H1 (cell line): Measurements from ENCODE around the gene PLIN1. TPM values are rescaled to one million over a fixed set of nuclear protein-coding genes. Genes with fewer than 3 reads are reported as not detected.

Experiments used
- CTCF ChIA-PET: fragments of 300-600 bp; sonication (Branson Sonifier 250); formaldehyde crosslinking; loops from one replicate; lab custom pipeline; 2021; ENCODE audit not compliant: partially characterized antibody; lab: Charles Lee
- POLR2A ChIA-PET: fragments of 300-600 bp; sonication (Branson Sonifier 250); formaldehyde crosslinking; loops from one replicate; lab custom pipeline; 2021; ENCODE audit warnings: inconsistent platforms; ENCODE audit not compliant: partially characterized antibody; lab: Charles Lee
- DNase-seq, 2 experiments: peaks; one replicate each; pipeline versions ENCODE4 v3.0.0 to v3.0.0-alpha.2; 2010 to 2022; ENCODE audit warnings: low spot score in 2 of 2, low read depth in 1 of 2, mixed read lengths in 1 of 2
- FAIRE-seq: peaks from 2 replicates; lab custom pipeline; 2011; peaks lifted over from hg19 to GRCh38; lab: Jason Lieb, UNC
- H2AFZ ChIP-seq: 2 replicates; pipeline ENCODE4 v1.8.1; 2012; ENCODE audit warnings: low read length, inconsistent platforms
- H2AK5ac ChIP-seq: 2 replicates; pipeline ENCODE4 v1.6.1; 2013; ENCODE audit warnings: low read depth, low read length
- H2BK120ac ChIP-seq: replicated peaks from 2 replicates; pipeline ENCODE3; 2013; ENCODE audit warnings: low read depth, low read length, inconsistent platforms
- H2BK12ac ChIP-seq: 2 replicates; pipeline ENCODE4 v1.6.1; 2013; ENCODE audit warnings: low read depth, low read length
- H2BK15ac ChIP-seq: 2 replicates; pipeline ENCODE4 v1.6.1; 2013; ENCODE audit warnings: low read length
- H2BK20ac ChIP-seq: 2 replicates; pipeline ENCODE4 v1.6.1; 2013; ENCODE audit warnings: low read length
- H2BK5ac ChIP-seq: 2 replicates; pipeline ENCODE4 v1.6.1; 2013; ENCODE audit warnings: low read depth, low read length
- H3K14ac ChIP-seq: 2 replicates; pipeline ENCODE4 v1.6.1; 2013; ENCODE audit warnings: inconsistent platforms; ENCODE audit not compliant: insufficient read length
- H3K18ac ChIP-seq: 2 replicates; pipeline ENCODE4 v1.6.1; 2013; ENCODE audit warnings: low read length; ENCODE audit errors: extremely low read depth
- H3K23ac ChIP-seq: 2 replicates; pipeline ENCODE4 v1.6.1; 2013; ENCODE audit warnings: inconsistent platforms; ENCODE audit not compliant: insufficient read length
- H3K23me2 ChIP-seq: 2 replicates; pipeline ENCODE4 v1.6.1; 2013; ENCODE audit warnings: low read depth, low read length
- H3K27ac ChIP-seq: 2 replicates; pipeline ENCODE4 v1.6.1; 2011; ENCODE audit warnings: low read depth, low read length, inconsistent platforms
- H3K27me3 ChIP-seq, 4 experiments: replicated peaks in 1 of 4; 1 replicate in 1 of 4; 2 replicates in 3 of 4; pipeline versions ENCODE4 v1.6.1 to v1.8.1; 2011 to 2013; ENCODE audit warnings: low read length in 3 of 4, mild to moderate bottlenecking in 3 of 4, inconsistent platforms in 2 of 4, mixed read lengths in 2 of 4, moderate library complexity in 1 of 4; ENCODE audit not compliant: control insufficient read depth in 3 of 4, insufficient read depth in 3 of 4; ENCODE audit errors: extremely low read depth in 1 of 4
- H3K36me3 ChIP-seq, 4 experiments: 2 replicates each; pipeline versions ENCODE4 v1.6.1 to v1.8.1; 2011 to 2013; ENCODE audit warnings: mild to moderate bottlenecking in 4 of 4, low read length in 3 of 4, moderate library complexity in 2 of 4, control low read depth in 1 of 4, inconsistent platforms in 1 of 4; ENCODE audit not compliant: insufficient read depth in 4 of 4, control insufficient read depth in 2 of 4
- H3K4ac ChIP-seq: replicated peaks from 2 replicates; pipeline ENCODE3; 2013; ENCODE audit warnings: low read length, low read depth, mixed read lengths, inconsistent platforms; ENCODE audit not compliant: insufficient read length
- H3K4me1 ChIP-seq, 4 experiments: replicated peaks in 1 of 4; 1 replicate in 1 of 4; 2 replicates in 3 of 4; pipeline versions ENCODE4 v1.6.1 to v1.8.1; 2011 to 2013; ENCODE audit warnings: low read length in 3 of 4, inconsistent platforms in 2 of 4, mixed read lengths in 1 of 4; ENCODE audit not compliant: insufficient read depth in 4 of 4, control insufficient read depth in 3 of 4
- H3K4me2 ChIP-seq, 2 experiments: 2 replicates each; pipeline versions ENCODE4 v1.6.1 to v1.8.1; 2011 to 2013; ENCODE audit warnings: low read depth in 2 of 2, low read length in 2 of 2, control low read depth in 1 of 2, inconsistent platforms in 1 of 2, mild to moderate bottlenecking in 1 of 2; ENCODE audit not compliant: insufficient read depth in 1 of 2
- H3K4me3 ChIP-seq, 4 experiments: fragments of 200-600, 300-600 bp in 1 of 4; sonication (generic), shearing (Covaris generic), sonication (Bioruptor Twin) in 1 of 4; 2 replicates each; pipeline versions ENCODE4 v1.5.1 to v1.8.1; 2011 to 2016; ENCODE audit warnings: low read length in 4 of 4, low read depth in 3 of 4, control low read depth in 2 of 4, inconsistent platforms in 2 of 4, mild to moderate bottlenecking in 2 of 4, mixed read lengths in 1 of 4, moderate library complexity in 1 of 4; ENCODE audit not compliant: insufficient read depth in 2 of 4; ENCODE audit errors: extremely low read depth in 1 of 4
- H3K56ac ChIP-seq: replicated peaks from 2 replicates; pipeline ENCODE3; 2013; ENCODE audit warnings: low read depth, mild to moderate bottlenecking, mixed read lengths, low read length, inconsistent platforms; ENCODE audit not compliant: insufficient read length
- H3K79me1 ChIP-seq: 2 replicates; pipeline ENCODE4 v1.6.1; 2013; ENCODE audit warnings: low read depth, low read length, control low read depth
- H3K79me2 ChIP-seq, 2 experiments: 2 replicates each; pipeline versions ENCODE4 v1.6.1 to v1.8.1; 2012 to 2013; ENCODE audit warnings: low read length in 2 of 2, mild to moderate bottlenecking in 2 of 2, inconsistent platforms in 1 of 2; ENCODE audit not compliant: insufficient read depth in 2 of 2, control insufficient read depth in 1 of 2
- H3K9ac ChIP-seq, 4 experiments: replicated peaks in 1 of 4; 1 replicate in 1 of 4; 2 replicates in 3 of 4; pipeline versions ENCODE4 v1.6.1 to v1.8.1; 2011 to 2013; ENCODE audit warnings: low read depth in 3 of 4, low read length in 3 of 4, control low read depth in 2 of 4, mild to moderate bottlenecking in 2 of 4, moderate library complexity in 2 of 4, inconsistent platforms in 1 of 4; ENCODE audit errors: extremely low read depth in 1 of 4
- H3K9me3 ChIP-seq, 2 experiments: 2 replicates each; pipeline versions ENCODE4 v1.6.1 to v1.8.1; 2012 to 2013; ENCODE audit warnings: mild to moderate bottlenecking in 2 of 2, moderate library complexity in 2 of 2, control low read depth in 1 of 2, inconsistent platforms in 1 of 2, low read depth in 1 of 2, low read length in 1 of 2, mixed read lengths in 1 of 2; ENCODE audit not compliant: insufficient read depth in 2 of 2
- H4K20me1 ChIP-seq, 2 experiments: replicated peaks in 1 of 2; 2 replicates each; pipeline versions ENCODE3 to v1.8.1; 2011 to 2013; ENCODE audit warnings: inconsistent platforms in 2 of 2, low read length in 2 of 2, mild to moderate bottlenecking in 1 of 2; ENCODE audit not compliant: insufficient read depth in 2 of 2, control insufficient read depth in 1 of 2
- H4K5ac ChIP-seq: 2 replicates; pipeline ENCODE4 v1.6.1; 2013; ENCODE audit warnings: low read length, low read depth, mixed read lengths, inconsistent platforms; ENCODE audit not compliant: insufficient read length
- H4K8ac ChIP-seq: 2 replicates; pipeline ENCODE4 v1.8.0; 2013; ENCODE audit warnings: mild to moderate bottlenecking, moderate library complexity, low read length, inconsistent platforms; ENCODE audit not compliant: insufficient read depth; ENCODE audit errors: extremely low read depth
- H4K91ac ChIP-seq: replicated peaks from 2 replicates; pipeline ENCODE3; 2013; ENCODE audit warnings: low read length, mixed read lengths, inconsistent platforms; ENCODE audit not compliant: insufficient read length
- ASH2L ChIP-seq: fragments of 200-600, 300-600 bp; sonication (generic); IDR thresholded peaks from one replicate; pipeline ENCODE4 v1.7.1; 2017; ENCODE audit warnings: low read length
- CHD2 ChIP-seq: IDR thresholded peaks from 2 replicates; pipeline ENCODE4 v1.6.1; 2012; ENCODE audit warnings: low read length, improper control_type of control experiment
- EGR1 ChIP-seq: IDR thresholded peaks from 2 replicates; pipeline ENCODE4 v1.6.1; 2011; ENCODE audit warnings: low read depth, low read length, borderline replicate concordance
- EZH2 ChIP-seq: fragments of 200-600 bp; sonication (generic); IDR thresholded peaks from 2 replicates; pipeline ENCODE4 v1.7.1; 2012; ENCODE audit warnings: low read depth, mild to moderate bottlenecking, moderate library complexity, low read length, inconsistent platforms; ENCODE audit not compliant: severe bottlenecking
- PHF8 ChIP-seq: fragments of 200-600 bp; sonication (generic); conservative IDR thresholded peaks from 2 replicates; pipeline ENCODE4 v1.7.1; 2012; ENCODE audit warnings: low read depth, mild to moderate bottlenecking, inconsistent platforms, low read length, moderate library complexity
- POLR2A ChIP-seq, 2 experiments: IDR thresholded peaks; 1 replicate in 1 of 2; 2 replicates in 1 of 2; pipeline ENCODE4 v1.6.1; 2011; ENCODE audit warnings: low read depth in 2 of 2, low read length in 2 of 2, mild to moderate bottlenecking in 2 of 2; ENCODE audit errors: control extremely low read depth in 1 of 2
- POLR2AphosphoS5 ChIP-seq: IDR thresholded peaks from 2 replicates; pipeline ENCODE4 v1.6.1; 2011; ENCODE audit warnings: low read depth, low read length
- WGBS, 2 experiments: shearing (Covaris generic) in 1 of 2; methylation state at CpG; one replicate each; pipeline versions ENCODE4 v1.1.6 to v1.1.7; 2013 to 2015; ENCODE audit warnings: low lambda C conversion rate in 2 of 2, mixed read lengths in 2 of 2, inconsistent platforms in 1 of 2, low coverage in 1 of 2, missing lambda C conversion rate in 1 of 2; ENCODE audit not compliant: insufficient replicate concordance in 2 of 2, insufficient coverage in 1 of 2, insufficient read length in 1 of 2; ENCODE audit errors: extremely low coverage in 1 of 2, missing lambda C conversion rate in 1 of 2; 5-methylcytosine and 5-hydroxymethylcytosine counted together
- polyA plus RNA-seq, 7 experiments: library from polyadenylated mRNA; depleted of rRNA in 3 of 7; stranded (reverse) in 5 of 7; unstranded in 2 of 7; fragments of >200 nt in 5 of 7; fragments of 200-250 nt in 2 of 7; gene quantifications; 1 replicate in 5 of 7; 2 replicates in 1 of 7; 4 replicates in 1 of 7; pipeline versions ENCODE4 v1.2.1 to v1.2.3, GENCODE V29; 2011 to 2013; ENCODE audit warnings: missing spikeins in 2 of 7, mixed read lengths in 2 of 7
- total RNA-seq: library from RNA; stranded (reverse); fragmentation: NEBNext Ultra II Directional; extraction: Animal tissue kit (Norgen Biotek cat#: 25700); gene quantifications from 2 replicates; pipeline ENCODE4 v1.2.1, GENCODE V29; 2021
- TF ChIP-seq, protein P1 (sequence below): IDR thresholded peaks from 2 replicates; pipeline ENCODE4 v1.6.1; 2012; ENCODE audit warnings: inconsistent platforms

Gene PLIN1
- total and polyA plus RNA-seq, 2 of the 8 experiments (the other 6 are each of a cell fraction or from before 2014, with no cell fraction given) = 0.33 TPM; not detected in 1

- no peak for FAIRE-seq
Measured at GRCh38 chr15:89630260-89630659, 48.9 kb downstream of the PLIN1 start.

More at GRCh38 chr15:89630260-89630659, 48.9 kb downstream of the PLIN1 start:
- H2AK5ac ChIP-seq = no peak overlapping the region
- no peak overlapping the region for H3K27ac ChIP-seq
- no peak overlapping the region for H2BK120ac ChIP-seq
- H3K4me3 ChIP-seq = no peak overlapping the region
- CTCF ChIA-PET = interaction anchor here (1.0 to 1.4 kb wide), 2 partner anchors 16 to 17 kb away, joined by 5 read pairs; no protein-coding TSS in a partner anchor
- no peak overlapping the region for H2BK5ac ChIP-seq
- no peak overlapping the region for H2BK12ac ChIP-seq
- H3K23ac ChIP-seq = no peak overlapping the region
- H2BK15ac ChIP-seq = no peak overlapping the region
- H2BK20ac ChIP-seq = no peak overlapping the region
- peaks cover 46 to 94% (median 77%) of the 10 kb centered on the region in 4 experiments for H3K36me3 ChIP-seq
- H3K4ac ChIP-seq = no peak overlapping the region
- no peak overlapping the region for H3K14ac ChIP-seq
- H3K79me2 ChIP-seq = no peaks in the 10 kb centered on the region
- H2AFZ ChIP-seq = no peak overlapping the region
- H3K56ac ChIP-seq = no peak overlapping the region
- peaks cover 14 to 40% of the 10 kb centered on the region in 2 experiments; a peak in 3 of 4 replicates for H3K9me3 ChIP-seq
- H4K20me1 ChIP-seq = peaks cover 2 to 24% of the 10 kb centered on the region in 2 experiments
- WGBS, 2 experiments = 91% methylated on average over 14 of the region's 14 CpGs; no CpG with 5 or more reads in 1 of the 2 experiments
- TF ChIP-seq EZH2 (no peak), POLR2AphosphoS5 (peak; percentile 51; the same call in 1 of the 2 replicates), EGR1 (no peak), PHF8 (no peak), ASH2L (no peak), CHD2 (no peak), POLR2A (IDR thresholded peaks at IDR 0.05; ENCODE audit: control extremely low read depth in 1 of 2, low read depth in 2 of 2, low read length in 2 of 2) (no peak; a peak in 1 of 3 replicates)
- TF ChIP-seq, protein P1, sequence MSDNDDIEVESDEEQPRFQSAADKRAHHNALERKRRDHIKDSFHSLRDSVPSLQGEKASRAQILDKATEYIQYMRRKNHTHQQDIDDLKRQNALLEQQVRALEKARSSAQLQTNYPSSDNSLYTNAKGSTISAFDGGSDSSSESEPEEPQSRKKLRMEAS = peak; percentile 14; the same call in 1 of the 2 replicates
- H3K23me2 ChIP-seq = no peaks in the 10 kb centered on the region
- no peak overlapping the region for H3K9ac ChIP-seq
- H4K91ac ChIP-seq = no peak overlapping the region
- no peak overlapping the region for H3K18ac ChIP-seq
- DNase-seq = no peak
- no peak overlapping the region for H4K5ac ChIP-seq
- POLR2A ChIA-PET = interaction anchor here (1.1 to 1.2 kb wide), 3 partner anchors 9 to 13 kb away, joined by 3 read pairs; no protein-coding TSS in a partner anchor
- H3K27me3 ChIP-seq = no peaks in the 10 kb centered on the region; a peak in 1 of 7 replicates
- H4K8ac ChIP-seq = no peak overlapping the region; the same call in 1 of the 2 replicates
- no peaks in the 10 kb centered on the region for H3K4me1 ChIP-seq
- H3K79me1 ChIP-seq = no peaks in the 10 kb centered on the region; the same call in 1 of the 2 replicates
- no peak overlapping the region for H3K4me2 ChIP-seq
